Tibial nerve (tissue), 4 donors: Measurements from ENCODE around the gene NCOR1. TPM values are rescaled to one million over a fixed set of nuclear protein-coding genes. Genes with fewer than 3 reads are reported as not detected.

Source experiments
- DNase-seq, 2 donors: peaks; one replicate each; pipeline ENCODE4 v3.0.0-alpha.2; 2019; ENCODE audit warnings: low spot score in 2 of 2
- H3K27ac ChIP-seq, 4 donors: fragments of 200-600 bp; sonication (generic) in 3 of 4; one replicate each; pipeline ENCODE4 v1.5.1; 2017 to 2019; ENCODE audit warnings: mild to moderate bottlenecking in 1 of 4
- H3K27me3 ChIP-seq, 2 donors: fragments of 200-600 bp; sonication (generic) in 1 of 2; one replicate each; pipeline versions ENCODE4 v1.5.1 to v1.6.0; 2017 to 2019
- H3K36me3 ChIP-seq, 3 donors: fragments of 200-600 bp; sonication (generic); one replicate each; pipeline ENCODE4 v1.5.1; 2018 to 2019
- H3K4me1 ChIP-seq, 4 donors: fragments of 200-600 bp; sonication (generic) in 3 of 4; one replicate each; pipeline ENCODE4 v1.5.1; 2017 to 2019
- H3K4me3 ChIP-seq, 4 donors: fragments of 200-600 bp; sonication (generic) in 3 of 4; one replicate each; pipeline ENCODE4 v1.5.1; 2017 to 2019; ENCODE audit warnings: mild to moderate bottlenecking in 1 of 4, moderate library complexity in 1 of 4
- H3K9me3 ChIP-seq, 4 donors: fragments of 200-600 bp; sonication (generic) in 3 of 4; one replicate each; pipeline ENCODE4 v1.5.1; 2017 to 2019
- EP300 ChIP-seq, 2 donors: sonication (generic); formaldehyde crosslinking; IDR thresholded peaks; one replicate each; pipeline ENCODE4 v1.6.1; 2017; ENCODE audit warnings: antibody characterized with exemption in 2 of 2, mild to moderate bottlenecking in 1 of 2
- POLR2A ChIP-seq, 2 donors: fragments of 450-650 bp; IDR thresholded peaks; one replicate each; pipeline ENCODE4 v1.6.1; 2017; ENCODE audit warnings: antibody characterized with exemption in 2 of 2, mild to moderate bottlenecking in 2 of 2, moderate library complexity in 2 of 2
- WGBS, 2 donors: methylation state at CpG; one replicate each; pipeline ENCODE4 v1.1.5; 2018; 5-methylcytosine and 5-hydroxymethylcytosine counted together
- total RNA-seq, 4 donors: library from RNA; depleted of rRNA; stranded (reverse); fragments of >200 nt; gene quantifications; one replicate each; pipeline ENCODE4 v1.1.0, GENCODE V29; 2016
- TF ChIP-seq, protein P1 (sequence below), 5 experiments: fragments of 200-600 bp in 3 of 5; fragments of 450-650 bp in 2 of 5; sonication (generic) in 3 of 5; IDR thresholded peaks; one replicate each; pipeline ENCODE4 v1.5.1; 2016 to 2019; ENCODE audit warnings: antibody characterized with exemption in 5 of 5, mild to moderate bottlenecking in 3 of 5, moderate library complexity in 2 of 5

NCOR1 gene
- total RNA-seq, 4 donors from 2014 or later = 115 to 248 (median 169) TPM

DNA sequence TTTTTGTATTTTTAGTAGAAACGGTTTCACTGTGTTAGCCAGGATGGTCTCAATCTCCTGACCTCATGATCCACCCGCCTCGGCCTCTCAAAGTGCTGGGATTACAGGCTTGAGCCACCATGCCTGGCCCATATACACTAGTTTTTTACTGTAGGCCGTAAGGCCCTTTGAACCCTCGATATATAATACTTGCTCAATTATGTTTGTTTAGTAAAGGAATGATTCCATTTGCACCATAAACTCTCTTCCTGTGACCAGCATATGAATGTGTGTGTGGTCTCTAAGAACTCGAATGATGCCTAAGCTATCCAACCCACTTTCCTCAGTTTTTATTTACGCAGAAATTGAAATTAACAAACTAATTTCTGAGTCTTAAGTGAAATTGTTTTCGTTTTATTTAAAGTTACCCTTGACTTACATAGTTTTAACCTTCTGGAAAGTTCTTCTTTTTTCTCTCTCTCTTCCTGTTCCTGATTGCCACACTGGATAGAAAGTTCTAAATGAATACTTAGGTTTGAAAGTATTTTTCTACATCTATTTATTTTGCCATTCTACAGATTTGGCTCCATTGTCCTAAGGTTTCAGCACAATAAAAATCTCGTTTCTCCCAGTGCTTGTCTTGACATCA, 39.6 kb upstream of the NCOR1 start:
- Histone ChIP-seq H3K27ac (peak overlapping the region in 3 of 4 donors; percentile 34 to 63 (median 41)), H3K27me3 (no peaks in the 10 kb centered on the region), H3K36me3 (peaks cover 0 to 3% (median 0%) of the 10 kb centered on the region in 3 donors), H3K4me1 (peaks cover 0 to 22% (median 10%) of the 10 kb centered on the region in 4 donors), H3K9me3 (no peaks in the 10 kb centered on the region), H3K4me3 (peak overlapping the region in 1 of 4 donors; percentile 14)
- DNase-seq = no peak
- WGBS, 2 donors = 77 to 78% methylated on average over 9 of the region's 9 CpGs
- TF ChIP-seq EP300 (IDR thresholded peaks at IDR 0.05) (no peak), POLR2A (IDR thresholded peaks at IDR 0.05) (no peak)
- TF ChIP-seq, protein P1, sequence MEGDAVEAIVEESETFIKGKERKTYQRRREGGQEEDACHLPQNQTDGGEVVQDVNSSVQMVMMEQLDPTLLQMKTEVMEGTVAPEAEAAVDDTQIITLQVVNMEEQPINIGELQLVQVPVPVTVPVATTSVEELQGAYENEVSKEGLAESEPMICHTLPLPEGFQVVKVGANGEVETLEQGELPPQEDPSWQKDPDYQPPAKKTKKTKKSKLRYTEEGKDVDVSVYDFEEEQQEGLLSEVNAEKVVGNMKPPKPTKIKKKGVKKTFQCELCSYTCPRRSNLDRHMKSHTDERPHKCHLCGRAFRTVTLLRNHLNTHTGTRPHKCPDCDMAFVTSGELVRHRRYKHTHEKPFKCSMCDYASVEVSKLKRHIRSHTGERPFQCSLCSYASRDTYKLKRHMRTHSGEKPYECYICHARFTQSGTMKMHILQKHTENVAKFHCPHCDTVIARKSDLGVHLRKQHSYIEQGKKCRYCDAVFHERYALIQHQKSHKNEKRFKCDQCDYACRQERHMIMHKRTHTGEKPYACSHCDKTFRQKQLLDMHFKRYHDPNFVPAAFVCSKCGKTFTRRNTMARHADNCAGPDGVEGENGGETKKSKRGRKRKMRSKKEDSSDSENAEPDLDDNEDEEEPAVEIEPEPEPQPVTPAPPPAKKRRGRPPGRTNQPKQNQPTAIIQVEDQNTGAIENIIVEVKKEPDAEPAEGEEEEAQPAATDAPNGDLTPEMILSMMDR (IDR thresholded peaks at IDR 0.05) = no peak

DNA sequence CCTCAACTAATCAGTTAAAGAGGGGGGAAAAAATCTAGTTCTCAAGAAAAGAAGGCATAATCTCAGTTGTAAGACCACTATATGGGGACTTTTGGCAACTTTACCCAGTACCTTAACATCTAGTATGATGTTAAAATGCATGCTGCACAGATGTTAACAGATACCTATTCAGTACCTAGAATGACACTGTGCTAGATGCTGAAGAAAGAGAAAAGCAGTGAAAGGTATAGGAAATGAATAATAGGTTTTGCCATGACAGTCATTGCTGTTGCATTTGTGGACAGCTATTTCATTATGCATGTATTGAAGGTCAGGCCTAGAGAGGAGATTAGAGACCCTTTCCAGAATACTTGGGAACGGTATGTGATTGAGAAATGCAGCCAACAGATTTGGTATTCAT, 36.2 kb upstream of the NCOR1 start:
- peaks cover 0 to 13% (median 0%) of the 10 kb centered on the region in 3 donors for H3K36me3 ChIP-seq
- no peak overlapping the region for H3K27ac ChIP-seq
- peaks cover 0 to 18% (median 10%) of the 10 kb centered on the region in 4 donors for H3K4me1 ChIP-seq
- DNase-seq = no peak
- no peak for TF ChIP-seq EP300 (IDR thresholded peaks at IDR 0.05)
- H3K9me3 ChIP-seq = no peaks in the 10 kb centered on the region
- H3K4me3 ChIP-seq = no peak overlapping the region
- WGBS, 2 donors = 81 to 84% methylated on average over 1 of the region's 1 CpG
- H3K27me3 ChIP-seq = no peaks in the 10 kb centered on the region

DNA sequence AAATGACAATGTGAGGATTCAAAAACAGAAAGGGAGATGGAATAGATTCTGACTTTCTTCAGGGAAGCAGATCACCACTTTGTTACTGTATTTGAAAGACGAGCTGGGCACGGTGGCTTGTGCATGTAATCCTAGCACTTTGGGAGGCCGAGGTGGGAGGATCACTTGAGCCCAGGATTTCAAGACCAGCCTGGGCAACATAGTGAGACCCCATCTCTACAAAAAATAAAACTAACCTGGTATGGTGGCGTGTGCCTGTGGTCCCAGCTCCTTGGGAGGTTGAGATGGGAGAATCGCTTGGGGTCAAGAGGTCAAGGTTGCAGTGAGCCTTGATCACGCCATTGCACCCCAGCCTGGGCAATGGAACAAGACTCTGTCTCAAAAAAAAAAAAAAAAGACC, 35.7 kb upstream of the NCOR1 start:
- no peak overlapping the region for H3K4me3 ChIP-seq
- H3K9me3 ChIP-seq = no peaks in the 10 kb centered on the region
- H3K4me1 ChIP-seq = peaks cover 0 to 13% (median 9%) of the 10 kb centered on the region in 4 donors
- WGBS, 2 donors = 92 to 93% methylated on average over 6 of the region's 6 CpGs
- H3K36me3 ChIP-seq = peaks cover 0 to 13% (median 0%) of the 10 kb centered on the region in 3 donors
- no peaks in the 10 kb centered on the region for H3K27me3 ChIP-seq
- TF ChIP-seq, protein P1 (IDR thresholded peaks at IDR 0.05) = no peak
- TF ChIP-seq POLR2A (IDR thresholded peaks at IDR 0.05) (no peak), EP300 (IDR thresholded peaks at IDR 0.05) (no peak)
- no peak overlapping the region for H3K27ac ChIP-seq
- DNase-seq = no peak

DNA sequence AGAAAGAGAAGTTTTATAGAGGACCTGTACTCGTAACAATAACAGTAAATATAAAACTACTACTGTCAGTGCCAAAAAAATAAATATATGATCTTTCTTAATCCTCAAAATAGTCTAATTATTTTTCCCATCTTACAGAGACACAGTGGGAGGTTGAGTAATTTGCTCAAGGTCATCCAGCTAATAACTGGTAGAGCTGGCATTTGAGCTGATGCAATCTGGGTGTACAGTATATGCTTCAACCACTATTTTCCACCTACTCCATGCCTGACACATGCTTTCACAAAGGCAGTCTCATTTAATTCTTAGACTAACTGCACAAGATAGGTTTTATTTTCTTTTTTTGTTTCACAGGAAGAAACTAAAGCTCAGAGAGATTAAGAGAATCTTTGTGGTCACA, 35.3 kb upstream of the NCOR1 start:
- 91 to 92% methylated on average over 1 of the region's 1 CpG for WGBS, 2 donors
- Histone ChIP-seq H3K9me3 (no peaks in the 10 kb centered on the region), H3K4me1 (peaks cover 0 to 9% (median 6%) of the 10 kb centered on the region in 4 donors), H3K36me3 (peaks cover 0 to 13% (median 0%) of the 10 kb centered on the region in 3 donors), H3K27me3 (no peaks in the 10 kb centered on the region), H3K4me3 (no peak overlapping the region), H3K27ac (no peak overlapping the region)
- DNase-seq = no peak
- no peak for TF ChIP-seq POLR2A (IDR thresholded peaks at IDR 0.05)
- no peak for TF ChIP-seq EP300 (IDR thresholded peaks at IDR 0.05)
- TF ChIP-seq, protein P1 (IDR thresholded peaks at IDR 0.05) = no peak

DNA sequence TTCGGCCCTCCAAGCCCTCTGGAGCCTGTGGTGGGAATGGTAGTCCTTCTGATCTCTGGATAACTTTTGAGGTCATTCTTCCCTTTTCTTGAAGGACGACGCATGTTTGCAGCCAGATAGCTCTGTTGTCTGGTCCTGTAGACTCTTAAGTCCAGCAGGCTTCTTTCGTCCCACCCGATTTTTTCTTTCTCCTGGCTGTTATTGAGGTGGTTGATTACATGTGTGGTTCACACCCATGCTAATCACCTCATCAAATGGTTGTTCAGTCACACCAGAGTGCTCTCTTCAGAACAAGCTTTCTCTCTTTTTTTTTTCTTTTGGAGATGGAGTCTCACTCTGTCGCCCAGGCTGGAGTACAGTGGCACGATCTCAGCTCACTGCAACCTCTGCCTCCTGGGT, 32.3 kb upstream of the NCOR1 start:
- WGBS, 2 donors = 93 to 97% methylated on average over 7 of the region's 7 CpGs
- Histone ChIP-seq H3K36me3 (peaks cover 0 to 23% (median 0%) of the 10 kb centered on the region in 3 donors), H3K9me3 (no peaks in the 10 kb centered on the region), H3K4me3 (no peak overlapping the region), H3K4me1 (no peaks in the 10 kb centered on the region), H3K27ac (no peak overlapping the region), H3K27me3 (no peaks in the 10 kb centered on the region)
- DNase-seq = no peak
- TF ChIP-seq POLR2A (IDR thresholded peaks at IDR 0.05) = no peak

DNA sequence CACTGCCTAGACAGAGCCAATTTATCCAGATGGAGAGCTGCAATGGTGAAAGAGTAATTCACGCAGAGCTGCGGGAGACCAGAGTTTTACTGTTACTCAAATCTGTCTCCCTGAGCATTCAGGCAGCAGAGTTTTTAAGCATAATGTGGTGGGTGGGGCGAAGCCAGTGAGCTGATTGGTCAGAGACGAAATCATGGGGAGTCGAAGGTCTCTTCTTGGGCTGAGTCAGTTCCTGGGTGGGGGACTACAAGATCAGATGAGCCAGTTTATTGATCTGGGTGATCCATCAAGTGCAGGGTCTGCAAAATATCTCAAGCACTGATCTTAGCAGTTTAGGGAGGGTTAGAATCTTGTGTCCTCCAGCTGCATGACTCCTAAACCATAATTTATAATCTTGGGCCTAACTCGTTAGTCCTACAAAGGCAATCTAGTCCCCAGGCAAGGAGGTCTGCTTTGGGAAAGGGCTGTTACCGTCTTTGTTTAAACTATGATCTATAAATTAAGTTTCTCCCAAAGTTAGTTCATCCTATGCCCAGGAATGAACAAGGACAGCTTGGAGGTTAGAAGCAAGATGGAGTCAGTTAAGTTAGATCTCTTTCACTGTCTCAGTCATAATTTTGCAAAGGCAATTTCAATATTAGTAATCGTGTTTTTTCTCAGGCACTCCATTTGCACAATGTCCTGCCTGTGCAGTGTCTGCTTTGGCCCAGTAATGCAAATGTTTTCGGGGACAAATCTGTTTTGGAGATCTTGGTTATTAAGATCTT, 28.6 kb upstream of the NCOR1 start:
- Histone ChIP-seq H3K27me3 (no peaks in the 10 kb centered on the region), H3K4me3 (no peak overlapping the region), H3K27ac (no peak overlapping the region), H3K9me3 (no peaks in the 10 kb centered on the region), H3K4me1 (no peaks in the 10 kb centered on the region), H3K36me3 (peaks cover 0 to 15% (median 0%) of the 10 kb centered on the region in 3 donors)
- DNase-seq = no peak
- 76 to 77% methylated on average over 9 of the region's 9 CpGs for WGBS, 2 donors
- TF ChIP-seq EP300 (IDR thresholded peaks at IDR 0.05) (no peak), POLR2A (IDR thresholded peaks at IDR 0.05) (no peak)
- TF ChIP-seq, protein P1 (IDR thresholded peaks at IDR 0.05) = no peak
